HG03064 (cell line): ENCODE data around the gene RPS16.
A peak's percentile ranks its signal among the peaks of the same experiment; 100 is the strongest.

ENCODE experiments used
- ATAC-seq: cut with Tn5 transposase; IDR thresholded peaks from one replicate; pipeline ENCODE4 v1.9.1; 2021; ENCODE audit warnings: low read depth; ENCODE audit not compliant: unreplicated experiment

The RPS16 gene

GRCh38 chr19:39408392-39409207, 27.1 kb downstream of the RPS16 start:
- ATAC-seq = no peak

DNA sequence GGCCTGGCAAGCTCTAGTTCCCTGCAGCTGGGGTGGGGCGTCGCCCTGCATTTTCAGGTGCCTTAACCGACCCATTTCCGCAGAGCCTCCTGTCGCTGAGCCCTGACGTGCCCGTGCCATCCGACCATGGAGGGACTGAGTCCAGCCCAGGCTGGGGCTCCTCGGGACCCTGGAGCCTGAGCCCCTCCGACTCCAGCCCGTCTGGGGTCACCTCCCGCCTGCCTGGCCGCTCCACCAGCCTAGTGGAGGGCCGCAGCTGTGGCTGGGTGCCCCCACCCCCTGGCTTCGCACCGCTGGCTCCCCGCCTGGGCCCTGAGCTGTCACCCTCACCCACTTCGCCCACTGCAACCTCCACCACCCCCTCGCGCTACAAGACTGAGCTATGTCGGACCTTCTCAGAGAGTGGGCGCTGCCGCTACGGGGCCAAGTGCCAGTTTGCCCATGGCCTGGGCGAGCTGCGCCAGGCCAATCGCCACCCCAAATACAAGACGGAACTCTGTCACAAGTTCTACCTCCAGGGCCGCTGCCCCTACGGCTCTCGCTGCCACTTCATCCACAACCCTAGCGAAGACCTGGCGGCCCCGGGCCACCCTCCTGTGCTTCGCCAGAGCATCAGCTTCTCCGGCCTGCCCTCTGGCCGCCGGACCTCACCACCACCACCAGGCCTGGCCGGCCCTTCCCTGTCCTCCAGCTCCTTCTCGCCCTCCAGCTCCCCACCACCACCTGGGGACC, 27.9 kb downstream of the RPS16 start:
- ATAC-seq = no peak

DNA sequence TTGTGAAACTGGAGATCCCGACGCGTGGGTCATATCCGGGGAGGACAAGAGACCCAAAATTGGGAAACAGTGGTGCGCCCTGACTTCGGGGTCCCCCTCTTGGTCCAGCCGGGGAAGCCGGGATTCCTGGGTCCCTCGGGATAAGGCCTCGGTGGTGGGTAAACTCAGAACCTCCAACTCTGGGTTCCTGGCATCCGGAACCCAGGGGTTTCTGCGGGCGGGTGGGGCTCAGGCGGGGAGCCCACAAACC, 28.4 kb downstream of the RPS16 start:
- ATAC-seq = no peak

- no peak for ATAC-seq
These were observed 28.9 kb downstream of the RPS16 start, which contains the start of gene ZFP36 for GRCh38 chr19:39406656-39407409. Gene ZFP36, plus strand, starts transcription at chr19:39406847. Its CDS starts 58 bp downstream, at chr19:39406905.

GRCh38 chr19:39405958-39406655, 29.6 kb downstream of the RPS16 start:
- no peak for ATAC-seq

DNA sequence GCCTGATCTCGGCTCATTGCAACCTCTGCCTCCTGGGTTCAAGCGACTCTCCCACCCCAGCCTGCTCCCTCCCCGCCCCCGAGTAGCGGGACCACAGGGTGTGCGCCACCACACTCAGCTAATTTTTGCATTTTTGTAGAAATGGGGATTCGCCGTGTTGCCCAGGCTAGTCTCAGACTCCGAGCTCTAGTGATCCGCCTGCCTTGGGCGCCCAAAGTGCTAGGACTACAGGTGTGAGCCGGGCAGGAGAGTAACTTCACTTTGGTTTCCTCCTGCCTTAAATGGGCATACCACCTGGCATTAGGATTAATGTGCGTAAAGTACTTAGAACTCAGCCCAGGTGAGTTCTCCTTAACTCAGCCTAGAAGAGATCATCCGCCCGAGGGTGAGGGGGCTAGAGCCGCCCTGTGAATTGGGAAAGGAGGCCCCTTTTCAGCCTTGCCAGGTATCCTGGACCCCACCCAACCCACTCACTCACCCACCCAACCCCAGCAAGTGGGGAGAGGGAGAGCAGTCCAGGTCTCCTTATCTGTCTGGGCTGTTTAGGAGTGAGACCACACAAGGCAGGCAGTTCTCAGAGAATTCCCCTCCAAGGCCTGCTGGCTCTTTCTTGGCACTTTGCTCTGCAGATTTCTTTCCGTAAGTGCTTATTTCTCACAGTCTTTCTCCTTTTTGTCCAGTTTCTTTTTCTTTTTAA, 30.3 kb downstream of the RPS16 start:
- ATAC-seq = no peak

DNA sequence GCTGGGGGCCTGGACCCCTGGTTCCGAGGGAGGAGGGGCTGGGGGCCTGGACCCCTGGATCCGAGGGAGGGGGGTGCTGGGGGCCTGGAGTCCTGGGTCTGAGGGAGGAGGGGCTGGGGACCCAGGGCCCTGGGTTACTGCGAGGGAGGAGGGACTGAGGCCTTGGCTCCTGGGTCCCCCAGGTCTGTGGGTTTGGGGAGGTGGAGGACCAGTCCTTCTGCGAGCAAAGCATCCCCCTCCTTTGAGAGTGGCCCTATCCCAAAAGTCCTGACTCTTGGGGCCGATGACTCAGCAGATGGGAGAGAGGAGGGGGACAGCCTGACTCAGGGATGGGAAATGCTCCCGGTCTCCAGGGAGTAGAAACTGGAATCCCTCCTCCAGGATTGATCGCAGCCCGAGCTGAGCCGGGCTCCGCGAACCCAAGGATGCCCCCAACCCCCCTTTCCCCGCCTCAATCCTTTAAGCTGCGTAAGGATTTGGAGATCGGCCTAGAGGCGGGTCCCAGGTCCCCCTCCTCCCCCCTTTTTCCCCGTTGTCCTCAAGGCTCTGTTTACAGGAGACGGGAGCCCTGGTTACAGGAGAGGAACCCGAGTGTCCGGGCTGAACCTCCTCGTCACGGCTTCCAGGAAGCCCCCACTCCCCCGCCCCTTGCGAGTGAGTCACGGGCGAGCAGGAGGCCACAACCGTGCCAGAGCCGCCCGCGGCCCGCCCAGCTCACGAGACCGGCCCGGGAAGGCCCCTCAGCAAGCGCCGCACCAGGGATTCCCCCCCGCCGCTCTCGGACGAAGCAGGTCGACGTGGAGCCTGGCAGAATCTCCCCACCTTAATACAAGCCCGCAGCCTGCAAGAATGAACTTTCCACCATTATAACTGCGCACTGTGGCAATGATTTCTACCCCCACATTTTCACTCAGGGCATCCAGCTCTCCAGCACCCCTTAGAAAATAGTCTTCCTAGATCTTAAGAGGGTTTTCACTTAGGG, 32.1 kb downstream of the RPS16 start:
- peak; percentile 24 for ATAC-seq

DNA sequence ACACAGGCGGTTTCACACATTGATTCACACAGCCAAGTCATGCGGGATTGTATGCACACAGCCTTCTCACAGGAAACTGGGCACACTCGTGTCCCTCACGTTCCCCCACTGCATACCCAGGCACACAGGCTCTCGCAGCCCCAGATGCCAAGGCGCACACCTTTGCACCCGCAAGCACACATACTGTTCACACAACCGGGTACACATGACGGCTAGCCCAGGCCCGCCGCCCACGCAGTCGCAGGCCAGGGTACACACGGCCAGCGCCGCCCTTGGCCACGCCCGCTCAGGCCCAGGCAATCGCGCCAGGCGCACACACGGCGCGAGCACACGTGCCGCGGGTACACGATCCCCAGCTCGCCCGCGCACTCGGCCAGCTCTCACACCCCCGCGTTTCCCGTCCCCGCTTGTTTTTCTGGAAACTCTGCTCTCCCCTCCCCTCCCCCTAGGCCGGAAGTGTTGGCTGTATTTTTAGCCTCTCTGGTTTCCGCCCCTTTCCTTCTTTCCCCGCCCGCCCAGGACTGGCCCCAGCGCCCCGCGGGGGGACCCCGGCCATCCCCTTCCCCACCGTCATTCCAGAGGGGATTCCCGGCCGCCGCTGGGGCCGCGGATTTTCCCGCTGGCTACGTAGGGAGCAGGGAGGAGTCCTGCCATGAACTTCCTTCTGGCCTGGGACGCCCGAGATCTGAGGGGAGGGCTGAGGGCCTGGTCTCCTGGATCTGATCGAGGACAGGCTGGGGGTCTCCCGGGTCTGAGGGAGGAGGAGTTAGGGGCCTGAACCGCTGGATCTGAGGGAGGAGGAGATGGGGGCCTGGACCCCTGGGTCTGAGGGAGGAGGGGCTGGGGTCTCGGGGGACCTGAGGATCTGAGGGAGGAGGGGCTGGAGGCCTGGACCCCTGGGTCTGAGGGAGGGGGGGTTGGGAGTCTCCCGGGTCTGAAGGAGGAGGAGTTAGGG, 33.1 kb downstream of the RPS16 start:
- ATAC-seq = no peak

GRCh38 chr19:39401549-39402345, 34.0 kb downstream of the RPS16 start:
- ATAC-seq = no peak

GRCh38 chr19:39401070-39401548, 34.6 kb downstream of the RPS16 start:
- no peak for ATAC-seq

GRCh38 chr19:39400061-39400460, 35.7 kb downstream of the RPS16 start:
- no peak for ATAC-seq

GRCh38 chr19:39399668-39400050, 36.1 kb downstream of the RPS16 start:
- no peak for ATAC-seq

- no peak for ATAC-seq
These were observed 37.4 kb downstream of the RPS16 start for GRCh38 chr19:39398297-39398864.

DNA sequence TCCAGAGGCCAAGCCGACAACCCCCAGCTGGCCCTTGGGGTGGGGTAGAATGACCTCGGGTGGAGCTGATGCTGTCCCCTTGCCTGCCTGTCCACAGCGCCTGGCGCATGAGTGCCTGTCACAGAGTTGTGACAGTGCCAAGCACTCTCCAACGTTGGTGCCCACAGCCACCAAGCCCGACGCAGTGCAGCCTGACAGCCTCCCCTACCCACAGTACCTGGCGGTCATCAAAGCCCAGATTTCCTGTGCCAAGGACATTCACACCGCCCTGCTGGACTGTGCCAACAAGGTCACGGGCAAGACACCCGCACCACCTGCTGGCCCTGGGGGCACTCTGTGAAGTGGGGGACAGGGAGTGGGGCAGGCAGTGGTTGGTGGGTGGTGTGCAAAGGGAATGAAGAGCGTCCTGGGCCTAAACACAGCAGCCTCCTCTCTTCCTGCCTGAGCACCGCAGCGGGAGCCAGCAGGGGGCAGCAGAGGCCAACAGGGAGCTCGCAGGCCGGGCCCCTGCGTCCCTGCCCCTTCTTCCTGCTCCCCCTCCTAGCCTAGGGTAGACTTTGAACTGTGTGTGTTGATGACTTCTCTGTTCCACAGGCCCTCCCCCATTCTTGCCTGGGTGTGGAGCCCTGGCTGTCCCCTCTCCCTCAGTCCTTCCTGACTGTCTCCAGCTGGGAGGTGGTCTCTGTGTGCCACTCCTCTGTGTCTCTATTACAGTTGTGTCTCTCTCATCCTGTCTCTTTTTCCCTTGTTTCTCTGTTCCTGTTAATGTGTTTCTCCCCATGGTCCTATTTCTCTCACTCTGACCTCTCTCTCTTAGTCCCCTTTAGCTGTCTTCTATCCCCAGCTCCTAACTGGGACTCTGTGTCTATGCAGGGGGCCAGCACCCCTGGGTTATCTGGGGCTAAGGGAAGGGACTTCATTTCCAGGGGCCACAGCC, 38.1 kb downstream of the RPS16 start:
- no peak for ATAC-seq

DNA sequence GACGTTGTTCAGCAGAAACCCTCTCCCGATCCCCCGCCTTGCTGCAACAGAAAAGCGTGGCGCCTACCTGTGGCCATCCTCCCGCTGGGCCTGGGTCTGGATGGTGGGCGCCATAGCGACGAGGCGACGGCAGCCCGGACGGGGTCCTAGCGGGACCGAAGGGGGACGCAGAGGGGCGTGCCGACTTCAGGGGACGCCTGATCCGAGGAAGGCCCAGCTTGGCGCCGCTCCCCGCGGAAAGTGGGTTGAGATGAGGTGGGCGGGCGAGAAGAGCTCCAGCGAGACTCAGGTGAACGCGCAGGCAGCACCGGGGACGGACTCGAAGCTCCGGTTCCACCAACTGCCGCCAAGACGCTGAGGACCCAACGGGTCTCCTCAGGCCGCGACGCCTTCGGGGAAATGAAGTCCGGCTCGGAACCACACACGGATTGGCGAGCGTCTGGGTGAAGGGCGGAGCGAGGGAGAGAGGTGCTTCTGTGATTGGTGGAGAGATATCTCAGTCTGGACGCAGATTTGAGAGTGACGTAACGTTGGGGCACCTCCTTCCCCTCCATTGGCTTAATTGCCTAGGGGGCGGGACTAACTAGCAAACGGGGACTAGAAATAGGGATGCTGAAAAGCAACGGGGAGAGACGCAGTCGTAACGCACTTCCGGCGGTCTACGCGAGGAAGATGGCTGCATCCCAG, 44.9 kb downstream of the RPS16 start, which contains the start of the genes MED29 and PAF1:
TSS of gene MED29 (plus strand) at position 628 of the 687 bp plus-strand sequence. CDS start at position 673, 45 bp downstream.
TSS of gene PAF1 (minus strand) at position 356 of the 687 bp plus-strand sequence. CDS start at position 114, 242 bp downstream.
- peak; percentile 81 for ATAC-seq
